Cerebellar nuclear complex (tissue), 1 donor: ENCODE measurements around the gene SSH2.

ENCODE experiments used
- DNase-seq, 2 experiments: peaks; one replicate each; lab custom pipeline; 2025; lab: John Stamatoyannopoulos, UW

SSH2 gene

DNA sequence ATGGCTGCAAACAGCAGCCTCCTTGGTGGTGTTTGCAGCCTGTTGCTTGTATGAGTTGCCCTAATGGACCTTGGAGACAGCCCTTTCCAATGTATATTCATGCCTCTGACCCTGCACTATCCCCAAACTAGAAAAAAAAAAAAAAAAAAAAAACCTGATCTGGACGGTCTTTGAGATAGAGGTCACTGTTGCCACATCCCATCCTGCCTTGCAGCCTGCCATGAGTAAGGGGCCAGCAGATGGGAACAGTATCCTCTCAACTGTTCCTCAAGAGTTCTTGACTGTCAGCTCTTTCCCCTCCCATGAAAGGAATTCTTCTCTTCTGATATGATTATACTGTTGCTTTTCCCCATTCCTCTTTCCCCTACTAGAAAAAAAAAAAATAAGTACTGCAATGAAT is 152.4 kb downstream of the SSH2 start:
- no peak for DNase-seq

DNA sequence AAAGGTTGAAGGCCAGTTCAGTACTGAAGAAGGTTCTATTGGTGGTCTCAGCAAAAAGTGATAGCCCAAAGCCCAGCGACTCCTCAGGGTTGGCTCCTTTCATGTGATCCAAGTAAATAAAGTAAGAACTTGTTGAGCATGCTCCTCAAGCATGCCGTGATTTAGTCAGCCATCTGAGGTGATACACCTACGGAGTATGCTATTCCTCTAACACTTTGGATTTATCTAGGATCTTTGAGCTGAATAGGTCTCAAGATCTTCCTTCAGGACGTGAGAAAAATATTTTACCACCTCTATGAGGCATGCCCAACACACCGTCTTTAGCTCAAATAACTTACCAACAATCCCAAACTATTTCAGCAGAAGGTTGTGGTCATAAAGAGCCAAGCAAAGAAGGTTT is 154.0 kb downstream of the SSH2 start:
- no peak for DNase-seq

DNA sequence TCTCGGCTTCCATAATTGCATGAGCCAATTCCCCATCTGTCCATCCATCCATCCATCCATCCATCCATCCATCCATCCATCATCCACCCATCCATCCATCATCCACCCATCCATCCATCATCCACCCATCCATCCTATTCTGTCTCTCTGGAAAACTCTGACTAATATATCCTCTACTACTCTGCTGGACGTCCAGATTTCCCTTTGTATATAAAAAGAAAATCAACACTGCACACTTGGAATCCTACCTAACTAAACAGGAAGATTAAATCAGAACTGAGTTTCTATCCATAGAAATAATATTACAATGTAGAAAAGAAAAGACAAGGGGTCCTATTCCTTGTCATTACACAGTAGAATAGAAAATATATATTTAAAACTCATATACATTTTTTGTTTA is 157.0 kb downstream of the SSH2 start:
- no peak for DNase-seq

DNA sequence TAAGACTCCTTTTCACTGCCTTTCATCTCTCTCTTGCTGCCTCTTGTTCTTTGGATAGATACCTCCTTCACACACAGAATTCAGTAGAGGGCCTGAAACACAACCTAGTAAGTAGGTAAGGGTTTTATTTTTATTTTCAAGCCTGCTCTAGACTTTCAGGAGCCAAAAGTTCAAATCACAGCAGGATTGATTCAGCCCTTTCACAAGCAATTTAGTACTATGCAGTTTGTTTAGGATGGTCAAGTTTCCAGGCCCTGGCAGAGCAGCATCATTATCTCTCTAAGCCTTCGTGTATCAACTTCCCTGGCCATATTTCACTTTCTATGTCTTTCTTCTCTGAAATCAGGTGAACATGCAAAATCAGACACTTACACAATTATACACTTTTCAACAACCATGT is 158.5 kb downstream of the SSH2 start:
- DNase-seq = no peak

DNA sequence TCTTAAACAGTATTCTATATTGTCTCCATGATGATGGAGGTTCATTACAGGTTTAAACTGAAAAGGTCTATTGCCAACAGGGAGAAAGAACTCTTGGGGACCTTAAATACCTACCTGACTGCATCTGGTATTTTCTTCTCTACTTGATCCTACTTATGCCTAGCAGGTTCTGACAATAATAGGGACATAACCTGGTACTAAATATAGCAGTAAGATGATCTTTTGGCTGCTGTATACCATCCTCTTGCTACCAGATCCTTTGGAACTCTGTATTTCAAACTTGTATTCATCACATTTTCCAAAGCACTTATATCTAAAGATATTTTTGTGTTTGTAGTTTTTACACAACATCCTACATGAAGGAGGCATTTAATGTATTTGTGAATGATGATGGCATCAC is 160.8 kb downstream of the SSH2 start:
- DNase-seq = no peak

DNA sequence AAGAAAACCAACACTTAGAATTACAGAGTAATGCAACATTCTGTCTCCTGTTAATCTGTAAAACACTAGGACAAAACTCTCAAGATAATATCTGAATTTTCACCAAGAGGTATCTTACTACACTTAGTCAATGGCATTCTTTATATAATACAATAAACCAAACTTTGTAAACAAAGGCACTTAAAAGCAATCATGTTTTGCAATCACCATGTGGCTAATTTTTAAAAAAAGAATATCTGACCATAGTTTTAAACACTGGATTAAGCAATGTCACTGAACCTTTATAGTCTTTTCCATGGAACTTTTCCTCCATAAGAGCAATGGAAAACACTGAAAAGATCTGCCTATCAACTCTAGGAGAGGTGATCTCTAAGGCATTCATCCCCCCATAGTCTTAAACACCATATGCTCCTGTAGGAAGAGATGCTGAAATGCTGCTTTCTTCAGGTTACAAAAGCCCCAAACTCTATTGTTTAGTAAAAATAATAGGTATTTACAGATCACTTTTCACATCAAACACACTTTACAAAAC is 163.2 kb downstream of the SSH2 start:
- no peak for DNase-seq

DNA sequence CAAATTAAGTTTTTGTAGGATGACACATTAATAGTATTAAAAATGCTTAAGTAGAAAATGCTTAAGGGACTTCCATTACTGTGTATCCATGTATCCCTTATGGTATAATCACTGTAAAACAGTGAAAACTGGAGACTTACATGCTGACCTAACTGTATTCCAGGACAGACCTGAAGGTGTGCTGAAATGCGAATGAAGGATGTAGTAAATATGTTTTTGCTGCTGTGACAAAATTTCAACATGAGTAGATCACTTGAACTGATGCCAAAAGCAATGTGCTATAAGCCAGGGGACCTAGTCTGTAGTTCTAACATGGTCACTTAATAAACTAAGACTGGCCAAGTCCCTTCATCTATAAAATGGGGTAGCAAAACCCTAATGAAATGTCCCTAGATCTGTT is 165.3 kb downstream of the SSH2 start:
- DNase-seq = no peak

DNA sequence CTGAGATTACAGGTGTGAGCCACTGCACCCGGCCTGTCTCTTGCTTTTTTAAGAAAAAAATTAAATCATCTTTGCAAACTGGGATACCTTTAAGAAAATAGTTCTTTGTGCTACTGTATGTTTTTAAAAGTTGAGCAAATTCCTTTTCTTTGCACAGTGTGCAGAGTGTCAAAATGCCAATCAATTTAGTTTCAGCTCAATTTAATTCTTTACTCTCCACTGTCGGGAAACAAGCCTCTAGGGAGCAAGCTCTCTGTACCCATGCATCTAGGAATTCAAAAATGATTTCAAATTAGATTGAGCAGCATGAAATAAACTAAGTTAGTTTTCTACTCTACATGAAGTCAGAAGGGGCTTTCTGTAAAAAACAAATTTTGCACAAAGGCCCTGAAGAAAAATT is 165.8 kb downstream of the SSH2 start:
- no peak for DNase-seq

DNA sequence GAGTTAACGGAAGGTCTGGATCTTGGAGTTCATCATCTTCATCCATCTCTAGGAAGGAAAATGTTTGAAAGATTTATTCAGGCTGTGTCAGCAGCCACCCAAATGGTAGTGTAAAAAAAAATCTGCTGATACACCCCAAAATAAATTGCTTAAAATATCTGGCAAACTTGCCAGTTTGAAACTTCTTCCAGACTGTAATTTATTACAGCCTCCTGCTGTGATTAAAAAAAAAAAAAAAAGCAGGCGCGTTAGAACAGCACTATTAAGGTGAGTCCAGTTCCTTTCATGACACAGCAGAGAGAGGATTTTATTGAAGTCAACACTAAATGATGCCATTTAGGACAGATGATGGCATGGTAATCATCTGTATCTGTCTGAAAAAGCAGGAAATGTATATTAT is 166.8 kb downstream of the SSH2 start:
- no peak for DNase-seq

DNA sequence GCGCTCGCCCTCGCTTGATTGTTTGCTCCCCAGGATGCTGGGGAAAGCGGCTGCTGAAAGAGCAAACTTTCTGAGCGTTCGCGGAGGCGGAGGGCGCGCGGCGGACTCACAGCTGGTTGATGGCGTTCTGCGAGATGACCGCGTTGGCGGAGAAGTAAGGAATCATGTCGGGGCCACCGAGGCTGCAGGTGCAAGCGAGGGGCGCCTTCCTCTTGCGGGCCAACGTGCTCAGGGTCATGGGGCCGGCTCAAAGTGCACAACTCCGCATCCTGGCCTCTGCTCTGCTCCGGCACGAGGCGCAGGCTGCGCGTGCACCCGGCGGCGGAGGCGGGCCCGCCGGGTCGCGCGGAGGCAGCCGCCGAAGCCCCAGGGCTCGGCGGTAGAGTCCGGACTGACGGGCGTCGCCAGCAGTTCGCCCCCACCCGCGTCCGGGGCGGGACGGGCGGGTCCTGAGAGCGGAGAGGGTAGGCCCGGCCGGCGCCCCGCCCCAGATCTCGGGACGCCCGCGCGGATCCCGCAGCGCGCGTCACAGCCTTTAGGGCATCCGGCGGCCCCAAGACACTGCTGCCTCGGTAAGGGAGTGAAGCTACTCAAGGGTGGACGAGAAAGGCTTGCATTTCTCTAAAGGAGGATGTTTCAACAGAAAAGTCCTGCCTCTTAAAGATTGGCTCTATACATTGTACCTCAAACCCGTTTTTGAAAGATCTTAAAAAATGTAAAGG is 168.8 kb downstream of the SSH2 start:
- DNase-seq = no peak

DNA sequence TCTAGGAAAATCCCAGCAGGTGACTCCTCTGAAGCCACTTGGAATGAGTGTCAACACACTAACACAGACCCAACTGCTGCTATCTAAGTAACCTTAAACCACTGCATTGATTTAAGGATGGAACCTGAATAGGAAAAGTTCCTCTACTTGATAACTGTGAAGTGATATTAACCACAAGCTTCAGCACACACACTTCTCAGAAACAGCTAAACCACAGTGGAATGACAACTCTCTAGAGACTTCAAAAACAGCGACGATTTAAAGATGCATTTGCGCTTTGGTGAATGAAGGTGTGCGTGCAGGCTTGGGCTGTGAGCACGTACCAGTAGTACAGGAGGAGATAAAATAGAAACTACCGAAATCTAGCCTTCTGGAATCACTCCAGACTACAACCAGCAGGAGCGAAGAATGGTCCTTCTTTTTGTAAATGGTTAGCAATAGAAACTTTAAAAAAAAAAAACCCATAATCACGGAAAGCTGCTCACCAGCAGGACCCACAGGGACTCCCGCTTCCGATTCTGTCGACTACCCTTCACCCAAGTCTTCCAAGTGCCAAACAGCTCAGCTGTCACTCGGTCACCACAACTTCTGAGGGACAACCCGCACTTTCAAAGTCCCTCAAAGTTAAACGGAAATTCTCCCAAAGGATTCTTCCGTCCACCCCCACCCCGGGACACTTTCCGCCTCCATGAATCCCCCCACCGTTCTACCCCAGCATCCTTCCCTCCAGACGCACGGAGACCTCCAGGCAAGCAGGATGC is 169.6 kb downstream of the SSH2 start:
- DNase-seq = no peak

DNA sequence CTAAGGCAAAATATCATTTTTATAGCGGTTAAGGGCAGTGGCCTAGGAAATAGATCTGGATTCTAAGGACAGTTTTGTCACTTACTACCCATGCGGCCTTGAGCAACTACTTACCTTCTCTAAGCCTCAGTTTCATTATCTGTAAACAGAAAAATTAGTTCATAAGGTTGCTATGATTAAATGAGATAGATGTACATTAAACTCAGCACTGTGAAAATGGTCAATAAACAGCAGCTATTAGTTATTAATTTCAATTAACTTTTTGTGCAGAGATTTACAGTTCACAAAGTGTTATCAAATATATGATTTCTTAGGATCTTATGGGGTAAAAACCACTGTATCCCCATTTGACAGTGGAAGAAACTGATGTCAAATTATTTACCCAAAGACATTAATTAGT is 171.8 kb downstream of the SSH2 start:
- DNase-seq = no peak

DNA sequence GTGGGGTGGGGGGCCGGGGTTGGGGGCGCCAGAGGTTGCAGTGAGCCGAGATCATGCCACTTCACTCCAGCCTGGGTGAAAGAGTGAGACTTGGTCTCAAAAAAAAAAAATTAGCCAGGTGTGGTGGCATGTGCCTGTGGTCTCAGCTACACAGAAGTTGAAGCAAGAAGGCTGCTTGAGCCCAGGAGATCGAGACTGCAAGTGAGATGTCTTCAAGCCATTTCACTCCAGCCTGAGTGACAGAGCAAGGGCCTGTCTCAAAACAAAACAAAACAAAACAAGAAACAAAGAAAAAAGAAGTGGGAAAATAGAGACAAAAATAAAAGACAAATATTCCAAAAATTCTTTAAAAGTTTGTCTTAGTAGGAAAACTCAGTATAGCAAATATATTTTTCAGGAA is 172.2 kb downstream of the SSH2 start:
- DNase-seq = no peak

DNA sequence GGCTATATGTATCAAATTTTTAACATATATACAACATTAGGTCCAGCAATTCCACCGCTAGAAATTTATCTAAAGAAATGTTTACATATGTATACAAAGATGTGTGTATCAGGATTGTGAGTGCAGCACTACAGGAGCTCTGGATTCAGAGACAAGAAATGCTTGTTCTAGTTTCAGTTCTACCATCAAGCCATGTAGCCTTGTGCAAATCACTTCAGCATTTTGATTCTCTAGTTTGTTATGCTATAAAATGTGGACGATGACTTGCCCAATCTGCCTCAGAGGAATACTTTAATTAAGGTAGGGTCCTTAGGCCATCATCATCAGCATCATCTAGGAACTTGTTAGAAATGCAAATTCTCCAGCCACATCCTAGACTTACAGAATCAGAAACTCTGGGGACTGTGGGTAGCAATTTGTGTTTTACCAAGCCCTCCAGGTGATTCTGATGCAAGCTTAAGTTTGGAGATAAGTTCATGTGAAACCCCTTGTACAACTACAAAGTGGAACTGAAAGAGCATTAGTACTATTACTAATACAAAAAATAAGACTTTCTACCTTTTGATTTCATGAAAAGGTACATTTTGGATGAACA is 176.1 kb downstream of the SSH2 start:
- no peak for DNase-seq

DNA sequence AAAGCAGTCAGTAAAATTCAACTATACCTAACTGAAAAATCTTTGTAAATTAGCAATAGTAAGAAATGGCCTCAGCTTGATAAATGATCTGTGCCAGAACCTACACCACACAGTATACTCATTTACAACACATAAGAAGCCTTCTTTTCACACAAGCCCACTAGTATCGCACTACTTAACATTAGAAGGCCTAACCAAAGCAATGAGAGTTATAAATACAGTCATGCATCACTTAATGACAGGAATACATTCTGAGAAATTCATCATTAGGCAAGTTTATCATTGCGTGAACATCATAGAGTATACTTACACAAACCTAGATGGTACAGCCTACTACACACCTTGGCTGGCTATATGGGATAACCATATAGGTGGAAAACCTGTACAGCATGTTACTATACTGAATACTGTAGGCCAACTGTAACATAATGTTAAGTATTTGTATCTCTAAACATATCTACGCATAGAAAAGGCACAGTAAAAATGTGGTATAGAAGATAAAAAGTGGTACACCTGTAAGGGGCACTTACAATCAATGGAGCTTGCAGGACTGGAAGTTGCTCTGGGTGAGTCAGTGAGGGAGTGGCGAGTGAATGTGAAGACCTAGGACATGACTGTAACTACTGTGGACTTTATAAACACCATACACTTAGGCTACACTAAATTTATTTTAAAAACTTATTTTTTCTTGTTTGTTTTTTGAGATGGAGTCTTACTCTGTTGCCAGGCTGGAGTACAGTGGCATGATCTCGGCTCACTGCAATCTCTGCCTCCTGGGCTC is 180.8 kb downstream of the SSH2 start:
- DNase-seq = no peak

DNA sequence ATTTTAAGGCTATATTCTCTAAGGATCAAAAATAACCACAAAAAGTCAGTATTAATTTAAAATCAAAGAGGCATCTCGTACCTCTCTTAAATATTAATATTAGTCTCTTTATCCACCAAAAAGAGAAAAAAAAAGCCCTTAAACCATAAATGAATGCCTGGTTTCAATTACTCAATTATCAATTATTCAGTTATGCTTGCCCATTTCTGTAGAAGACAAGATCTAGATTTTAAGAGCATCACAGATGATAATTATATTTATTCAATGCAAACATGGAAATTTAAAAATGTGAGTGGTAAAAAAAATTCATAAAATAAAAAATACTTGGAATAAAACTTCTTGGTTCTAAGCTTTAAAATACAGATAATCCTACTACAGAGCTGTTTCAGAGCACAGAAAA is 181.6 kb downstream of the SSH2 start:
- no peak for DNase-seq

DNA sequence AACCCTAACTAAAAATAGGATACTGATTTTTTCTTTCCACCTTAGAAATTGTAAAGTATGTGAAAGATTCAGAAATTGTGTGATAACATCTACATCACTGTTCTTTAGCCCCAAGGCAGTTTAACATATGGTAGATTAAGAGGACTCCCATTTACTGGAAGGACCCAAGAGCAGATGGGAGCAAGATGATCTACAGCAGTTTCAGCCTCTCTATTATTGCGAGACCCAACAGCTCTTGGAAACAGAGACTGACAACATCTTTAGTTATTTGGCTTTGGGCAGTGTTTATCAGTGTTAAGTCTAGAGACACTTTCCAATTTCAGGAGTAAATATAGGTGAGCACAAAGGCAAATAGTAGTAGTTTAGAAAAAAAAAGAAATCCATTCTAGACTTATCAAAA is 182.4 kb downstream of the SSH2 start:
- no peak for DNase-seq

DNA sequence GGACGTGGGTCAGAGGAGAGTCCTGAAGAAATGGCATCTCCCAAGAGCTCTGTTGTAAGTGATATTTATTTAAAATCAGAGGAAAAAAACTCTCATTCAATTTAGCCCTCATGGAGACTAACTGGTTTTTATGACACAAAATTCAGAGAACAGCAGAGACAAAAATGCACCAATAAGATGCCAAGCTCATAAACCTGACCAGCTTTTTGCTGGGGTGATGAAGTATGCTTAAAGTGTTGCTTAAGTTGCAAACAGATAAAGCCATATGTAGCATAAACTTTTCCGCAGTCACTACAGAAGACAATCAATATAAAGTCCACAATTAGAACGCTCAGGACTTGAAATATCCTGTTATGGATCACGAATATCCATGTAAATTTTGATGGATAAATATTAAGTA is 183.4 kb downstream of the SSH2 start:
- DNase-seq = no peak

DNA sequence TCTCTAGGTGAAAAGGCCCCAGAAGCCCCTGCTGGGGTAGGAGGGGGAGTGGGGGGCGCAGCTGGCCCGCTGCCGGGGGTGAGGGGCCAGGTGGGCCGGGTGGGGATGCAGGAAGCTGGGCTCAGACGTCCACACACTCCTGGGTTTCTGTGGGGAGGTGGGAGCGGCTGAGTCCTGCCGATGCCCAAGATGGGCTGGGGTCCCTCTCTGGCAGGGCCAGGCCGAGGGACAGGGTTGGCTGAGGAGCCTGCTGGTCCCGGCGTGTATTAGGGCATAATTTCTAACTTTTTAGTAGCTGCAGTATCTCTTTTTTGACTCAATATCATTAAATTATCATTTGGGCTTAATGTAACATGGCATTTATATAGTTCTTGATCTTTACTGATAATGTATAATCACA is 185.9 kb downstream of the SSH2 start:
- DNase-seq = no peak

DNA sequence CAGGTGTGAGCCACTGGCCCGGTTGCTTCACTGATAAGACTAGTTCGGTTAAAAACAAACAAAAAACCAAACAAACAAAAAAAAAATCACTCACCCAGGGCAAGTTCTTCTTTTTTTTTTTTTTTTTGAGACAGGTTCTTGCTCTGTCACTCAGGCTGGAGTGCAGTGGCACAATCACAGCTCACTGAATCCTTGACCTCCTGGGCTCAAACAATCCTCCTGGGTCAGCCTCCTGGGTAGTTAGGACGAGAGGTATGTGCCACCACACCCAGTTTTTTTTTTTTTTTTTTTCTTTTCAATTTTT is 187.9 kb downstream of the SSH2 start:
- no peak for DNase-seq

DNA sequence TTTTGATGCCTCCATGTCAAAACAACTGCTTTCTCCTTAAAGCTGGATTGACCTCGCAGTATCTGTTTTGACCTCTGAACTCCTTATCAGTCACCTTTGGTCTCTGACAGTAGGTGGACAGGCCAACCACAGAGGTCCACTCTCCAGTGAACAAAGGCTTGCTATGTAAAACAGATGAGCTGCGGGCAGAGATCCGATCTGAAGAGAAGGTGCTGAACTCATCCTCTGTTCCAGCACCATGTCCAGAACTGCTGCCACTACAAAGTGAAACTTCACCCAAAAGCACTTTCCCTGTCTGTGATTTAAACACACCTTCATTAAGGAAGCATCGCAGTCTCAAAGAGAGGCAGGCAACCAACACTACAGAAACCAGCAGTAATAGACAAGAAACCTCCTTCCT is 190.0 kb downstream of the SSH2 start:
- DNase-seq = no peak

DNA sequence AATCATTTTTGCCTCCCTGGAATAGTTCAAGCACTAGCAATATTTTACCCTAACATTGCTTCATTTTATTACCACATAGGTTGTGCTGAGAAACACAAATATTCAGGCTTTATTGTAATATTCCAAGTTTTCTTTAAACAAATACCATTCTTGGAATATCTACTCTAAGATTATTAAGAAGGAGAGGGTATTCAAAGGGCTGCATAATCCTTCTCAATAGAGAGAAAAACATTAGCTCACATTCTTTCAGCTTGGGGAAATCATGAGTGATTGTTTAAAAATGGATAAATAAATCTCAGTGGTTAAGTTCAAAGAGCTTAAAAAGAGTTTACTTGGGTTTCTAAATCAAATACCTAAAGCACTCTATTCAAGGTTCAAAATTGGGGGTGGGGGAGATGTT is 195.4 kb downstream of the SSH2 start:
- DNase-seq = no peak

DNA sequence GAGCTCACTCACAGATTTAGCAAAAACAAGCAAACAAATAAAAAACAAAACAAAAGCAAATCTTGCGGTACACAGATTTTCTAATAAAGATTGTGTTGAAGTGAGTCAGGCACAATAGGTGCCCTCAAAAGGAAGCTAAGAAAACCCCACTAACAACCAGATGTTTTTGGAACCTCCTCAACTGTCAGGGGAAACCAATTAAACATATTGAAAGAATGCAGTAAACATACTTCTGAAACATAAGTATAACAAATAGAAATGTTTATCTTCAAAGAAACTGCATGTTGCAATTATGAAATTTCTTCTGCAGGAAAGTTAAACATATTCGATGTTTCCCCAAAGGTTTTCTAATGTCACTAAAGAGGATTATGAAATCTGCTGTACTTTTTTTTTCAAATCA is 196.9 kb downstream of the SSH2 start:
- no peak for DNase-seq
